ENCODE data around the gene KCNJ2.
A peak's percentile ranks its signal among the peaks of the same experiment; 100 is the strongest.

KCNJ2 gene

GRCh38 chr17:70168977-70169708, at the start of gene KCNJ2:
TSS of gene KCNJ2 (plus strand) at chr17:70169532. CDS start at chr17:70175040, 5,508 bp downstream.
- DNase-seq (ENCODE audit: low read depth in 2 of 2) = peak; percentile 55 to 77
- TF ChIP-seq CTCF (IDR thresholded peaks at IDR 0.05; ENCODE audit: low read depth, low read length) = no peak
- peak within 1 kb of the TSS; percentile 43 to 70 for H3K4me3 ChIP-seq (replicated peaks in 1 of 2; ENCODE audit: low read depth in 2 of 2, low read length in 2 of 2)

GRCh38 chr17:70119545-70119944, 49.8 kb upstream of the KCNJ2 start:
- no peak for TF ChIP-seq CTCF (IDR thresholded peaks at IDR 0.05; ENCODE audit: low read depth, low read length)
- DNase-seq (ENCODE audit: low read depth in 2 of 2) = no peak
- H3K4me3 ChIP-seq (replicated peaks in 1 of 2; ENCODE audit: low read depth in 2 of 2, low read length in 2 of 2) = no peak overlapping the region

- H3K4me3 ChIP-seq (replicated peaks in 1 of 2; ENCODE audit: low read depth in 2 of 2, low read length in 2 of 2) = no peak overlapping the region
- peak in 1 of 2 donors; percentile 32 for DNase-seq (ENCODE audit: low read depth in 2 of 2)
- no peak for TF ChIP-seq CTCF (IDR thresholded peaks at IDR 0.05; ENCODE audit: low read depth, low read length)
Measured at GRCh38 chr17:70119983-70120382, 49.3 kb upstream of the KCNJ2 start.

- H3K4me3 ChIP-seq (replicated peaks in 1 of 2; ENCODE audit: low read depth in 2 of 2, low read length in 2 of 2) = no peak overlapping the region
- no peak for DNase-seq (ENCODE audit: low read depth in 2 of 2)
- TF ChIP-seq CTCF (IDR thresholded peaks at IDR 0.05; ENCODE audit: low read depth, low read length) = no peak
Measured at GRCh38 chr17:70120425-70120824, 48.9 kb upstream of the KCNJ2 start.

GRCh38 chr17:70121126-70121525, 48.2 kb upstream of the KCNJ2 start:
- no peak for TF ChIP-seq CTCF (IDR thresholded peaks at IDR 0.05; ENCODE audit: low read depth, low read length)
- no peak for DNase-seq (ENCODE audit: low read depth in 2 of 2)
- no peak overlapping the region for H3K4me3 ChIP-seq (replicated peaks in 1 of 2; ENCODE audit: low read depth in 2 of 2, low read length in 2 of 2)

- TF ChIP-seq CTCF (IDR thresholded peaks at IDR 0.05; ENCODE audit: low read depth, low read length) = no peak
- DNase-seq (ENCODE audit: low read depth in 2 of 2) = no peak
- no peak overlapping the region for H3K4me3 ChIP-seq (replicated peaks in 1 of 2; ENCODE audit: low read depth in 2 of 2, low read length in 2 of 2)
Measured at GRCh38 chr17:70123193-70123592, 46.1 kb upstream of the KCNJ2 start.

- TF ChIP-seq CTCF (IDR thresholded peaks at IDR 0.05; ENCODE audit: low read depth, low read length) = no peak
- DNase-seq (ENCODE audit: low read depth in 2 of 2) = no peak
Measured at GRCh38 chr17:70124723-70125122, 44.6 kb upstream of the KCNJ2 start.

More at GRCh38 chr17:70124723-70125122, 44.6 kb upstream of the KCNJ2 start:
- H3K4me3 ChIP-seq (replicated peaks in 1 of 2; ENCODE audit: low read depth in 2 of 2, low read length in 2 of 2) = no peak overlapping the region
